H1 (cell line): Measurements from ENCODE around the gene CUX1. TPM values are rescaled to one million over a fixed set of nuclear protein-coding genes. Genes with fewer than 3 reads are reported as not detected.

Source experiments
- CTCF ChIA-PET: fragments of 300-600 bp; sonication (Branson Sonifier 250); formaldehyde crosslinking; loops from one replicate; lab custom pipeline; 2021; ENCODE audit not compliant: partially characterized antibody; lab: Charles Lee
- POLR2A ChIA-PET: fragments of 300-600 bp; sonication (Branson Sonifier 250); formaldehyde crosslinking; loops from one replicate; lab custom pipeline; 2021; ENCODE audit warnings: inconsistent platforms; ENCODE audit not compliant: partially characterized antibody; lab: Charles Lee
- DNase-seq, 2 experiments: peaks; one replicate each; pipeline versions ENCODE4 v3.0.0 to v3.0.0-alpha.2; 2010 to 2022; ENCODE audit warnings: low spot score in 2 of 2, low read depth in 1 of 2, mixed read lengths in 1 of 2
- FAIRE-seq: peaks from 2 replicates; lab custom pipeline; 2011; peaks lifted over from hg19 to GRCh38; lab: Jason Lieb, UNC
- H2AFZ ChIP-seq: 2 replicates; pipeline ENCODE4 v1.8.1; 2012; ENCODE audit warnings: low read length, inconsistent platforms
- H2AK5ac ChIP-seq: 2 replicates; pipeline ENCODE4 v1.6.1; 2013; ENCODE audit warnings: low read depth, low read length
- H2BK120ac ChIP-seq: replicated peaks from 2 replicates; pipeline ENCODE3; 2013; ENCODE audit warnings: low read depth, low read length, inconsistent platforms
- H2BK12ac ChIP-seq: 2 replicates; pipeline ENCODE4 v1.6.1; 2013; ENCODE audit warnings: low read depth, low read length
- H2BK15ac ChIP-seq: 2 replicates; pipeline ENCODE4 v1.6.1; 2013; ENCODE audit warnings: low read length
- H2BK20ac ChIP-seq: 2 replicates; pipeline ENCODE4 v1.6.1; 2013; ENCODE audit warnings: low read length
- H2BK5ac ChIP-seq: 2 replicates; pipeline ENCODE4 v1.6.1; 2013; ENCODE audit warnings: low read depth, low read length
- H3K14ac ChIP-seq: 2 replicates; pipeline ENCODE4 v1.6.1; 2013; ENCODE audit warnings: inconsistent platforms; ENCODE audit not compliant: insufficient read length
- H3K18ac ChIP-seq: 2 replicates; pipeline ENCODE4 v1.6.1; 2013; ENCODE audit warnings: low read length; ENCODE audit errors: extremely low read depth
- H3K23ac ChIP-seq: 2 replicates; pipeline ENCODE4 v1.6.1; 2013; ENCODE audit warnings: inconsistent platforms; ENCODE audit not compliant: insufficient read length
- H3K23me2 ChIP-seq: 2 replicates; pipeline ENCODE4 v1.6.1; 2013; ENCODE audit warnings: low read depth, low read length
- H3K27ac ChIP-seq: 2 replicates; pipeline ENCODE4 v1.6.1; 2011; ENCODE audit warnings: low read depth, low read length, inconsistent platforms
- H3K27me3 ChIP-seq, 4 experiments: replicated peaks in 1 of 4; 1 replicate in 1 of 4; 2 replicates in 3 of 4; pipeline versions ENCODE4 v1.6.1 to v1.8.1; 2011 to 2013; ENCODE audit warnings: low read length in 3 of 4, mild to moderate bottlenecking in 3 of 4, inconsistent platforms in 2 of 4, mixed read lengths in 2 of 4, moderate library complexity in 1 of 4; ENCODE audit not compliant: control insufficient read depth in 3 of 4, insufficient read depth in 3 of 4; ENCODE audit errors: extremely low read depth in 1 of 4
- H3K36me3 ChIP-seq, 4 experiments: 2 replicates each; pipeline versions ENCODE4 v1.6.1 to v1.8.1; 2011 to 2013; ENCODE audit warnings: mild to moderate bottlenecking in 4 of 4, low read length in 3 of 4, moderate library complexity in 2 of 4, control low read depth in 1 of 4, inconsistent platforms in 1 of 4; ENCODE audit not compliant: insufficient read depth in 4 of 4, control insufficient read depth in 2 of 4
- H3K4ac ChIP-seq: replicated peaks from 2 replicates; pipeline ENCODE3; 2013; ENCODE audit warnings: low read length, low read depth, mixed read lengths, inconsistent platforms; ENCODE audit not compliant: insufficient read length
- H3K4me1 ChIP-seq, 4 experiments: replicated peaks in 1 of 4; 1 replicate in 1 of 4; 2 replicates in 3 of 4; pipeline versions ENCODE4 v1.6.1 to v1.8.1; 2011 to 2013; ENCODE audit warnings: low read length in 3 of 4, inconsistent platforms in 2 of 4, mixed read lengths in 1 of 4; ENCODE audit not compliant: insufficient read depth in 4 of 4, control insufficient read depth in 3 of 4
- H3K4me2 ChIP-seq, 2 experiments: 2 replicates each; pipeline versions ENCODE4 v1.6.1 to v1.8.1; 2011 to 2013; ENCODE audit warnings: low read depth in 2 of 2, low read length in 2 of 2, control low read depth in 1 of 2, inconsistent platforms in 1 of 2, mild to moderate bottlenecking in 1 of 2; ENCODE audit not compliant: insufficient read depth in 1 of 2
- H3K4me3 ChIP-seq, 4 experiments: fragments of 200-600, 300-600 bp in 1 of 4; sonication (generic), shearing (Covaris generic), sonication (Bioruptor Twin) in 1 of 4; 2 replicates each; pipeline versions ENCODE4 v1.5.1 to v1.8.1; 2011 to 2016; ENCODE audit warnings: low read length in 4 of 4, low read depth in 3 of 4, control low read depth in 2 of 4, inconsistent platforms in 2 of 4, mild to moderate bottlenecking in 2 of 4, mixed read lengths in 1 of 4, moderate library complexity in 1 of 4; ENCODE audit not compliant: insufficient read depth in 2 of 4; ENCODE audit errors: extremely low read depth in 1 of 4
- H3K56ac ChIP-seq: replicated peaks from 2 replicates; pipeline ENCODE3; 2013; ENCODE audit warnings: low read depth, mild to moderate bottlenecking, mixed read lengths, low read length, inconsistent platforms; ENCODE audit not compliant: insufficient read length
- H3K79me1 ChIP-seq: 2 replicates; pipeline ENCODE4 v1.6.1; 2013; ENCODE audit warnings: low read depth, low read length, control low read depth
- H3K79me2 ChIP-seq, 2 experiments: 2 replicates each; pipeline versions ENCODE4 v1.6.1 to v1.8.1; 2012 to 2013; ENCODE audit warnings: low read length in 2 of 2, mild to moderate bottlenecking in 2 of 2, inconsistent platforms in 1 of 2; ENCODE audit not compliant: insufficient read depth in 2 of 2, control insufficient read depth in 1 of 2
- H3K9ac ChIP-seq, 4 experiments: replicated peaks in 1 of 4; 1 replicate in 1 of 4; 2 replicates in 3 of 4; pipeline versions ENCODE4 v1.6.1 to v1.8.1; 2011 to 2013; ENCODE audit warnings: low read depth in 3 of 4, low read length in 3 of 4, control low read depth in 2 of 4, mild to moderate bottlenecking in 2 of 4, moderate library complexity in 2 of 4, inconsistent platforms in 1 of 4; ENCODE audit errors: extremely low read depth in 1 of 4
- H3K9me3 ChIP-seq, 2 experiments: 2 replicates each; pipeline versions ENCODE4 v1.6.1 to v1.8.1; 2012 to 2013; ENCODE audit warnings: mild to moderate bottlenecking in 2 of 2, moderate library complexity in 2 of 2, control low read depth in 1 of 2, inconsistent platforms in 1 of 2, low read depth in 1 of 2, low read length in 1 of 2, mixed read lengths in 1 of 2; ENCODE audit not compliant: insufficient read depth in 2 of 2
- H4K20me1 ChIP-seq, 2 experiments: replicated peaks in 1 of 2; 2 replicates each; pipeline versions ENCODE3 to v1.8.1; 2011 to 2013; ENCODE audit warnings: inconsistent platforms in 2 of 2, low read length in 2 of 2, mild to moderate bottlenecking in 1 of 2; ENCODE audit not compliant: insufficient read depth in 2 of 2, control insufficient read depth in 1 of 2
- H4K5ac ChIP-seq: 2 replicates; pipeline ENCODE4 v1.6.1; 2013; ENCODE audit warnings: low read length, low read depth, mixed read lengths, inconsistent platforms; ENCODE audit not compliant: insufficient read length
- H4K8ac ChIP-seq: 2 replicates; pipeline ENCODE4 v1.8.0; 2013; ENCODE audit warnings: mild to moderate bottlenecking, moderate library complexity, low read length, inconsistent platforms; ENCODE audit not compliant: insufficient read depth; ENCODE audit errors: extremely low read depth
- H4K91ac ChIP-seq: replicated peaks from 2 replicates; pipeline ENCODE3; 2013; ENCODE audit warnings: low read length, mixed read lengths, inconsistent platforms; ENCODE audit not compliant: insufficient read length
- BACH1 ChIP-seq: IDR thresholded peaks from 2 replicates; pipeline ENCODE4 v1.6.1; 2012; ENCODE audit warnings: low read length, improper control_type of control experiment
- BCL11A ChIP-seq, 2 experiments: IDR thresholded peaks; one replicate each; pipeline ENCODE4 v1.6.1; 2011; ENCODE audit warnings: low read depth in 2 of 2, low read length in 2 of 2, mild to moderate bottlenecking in 2 of 2
- CBX8 ChIP-seq: fragments of 300-800, 300-1000 bp; sonication (generic); IDR thresholded peaks from 2 replicates; pipeline ENCODE4 v1.7.1; 2016; ENCODE audit warnings: low read depth, low read length, borderline replicate concordance
- CEBPB ChIP-seq: IDR thresholded peaks from 2 replicates; pipeline ENCODE4 v1.6.1; 2012; ENCODE audit warnings: low read depth, low read length
- EZH2 ChIP-seq: fragments of 200-600 bp; sonication (generic); IDR thresholded peaks from 2 replicates; pipeline ENCODE4 v1.7.1; 2012; ENCODE audit warnings: low read depth, mild to moderate bottlenecking, moderate library complexity, low read length, inconsistent platforms; ENCODE audit not compliant: severe bottlenecking
- FOSL1 ChIP-seq: IDR thresholded peaks from 2 replicates; pipeline ENCODE4 v1.6.1; 2011; ENCODE audit warnings: mild to moderate bottlenecking, low read depth, low read length, moderate library complexity; ENCODE audit not compliant: insufficient read depth
- KDM4A ChIP-seq: IDR thresholded peaks from one replicate; pipeline ENCODE4 v1.7.1; 2012; ENCODE audit warnings: low read depth, mild to moderate bottlenecking, moderate library complexity, low read length, inconsistent platforms; ENCODE audit not compliant: severe bottlenecking
- NANOG ChIP-seq: IDR thresholded peaks from 2 replicates; pipeline ENCODE4 v1.6.1; 2011; ENCODE audit warnings: low read length, low read depth, mild to moderate bottlenecking, inconsistent platforms; ENCODE audit not compliant: insufficient read depth, poor library complexity, severe bottlenecking
- POLR2A ChIP-seq, 2 experiments: IDR thresholded peaks; 1 replicate in 1 of 2; 2 replicates in 1 of 2; pipeline ENCODE4 v1.6.1; 2011; ENCODE audit warnings: low read depth in 2 of 2, low read length in 2 of 2, mild to moderate bottlenecking in 2 of 2; ENCODE audit errors: control extremely low read depth in 1 of 2
- SAP30 ChIP-seq: fragments of 300-600 bp; sonication (generic); IDR thresholded peaks from 2 replicates; pipeline ENCODE4 v1.7.1; 2012; ENCODE audit warnings: low read length, moderate library complexity, mild to moderate bottlenecking, inconsistent platforms; ENCODE audit not compliant: insufficient read depth, insufficient replicate concordance
- SP2 ChIP-seq: IDR thresholded peaks from 2 replicates; pipeline ENCODE4 v1.6.1; 2012; ENCODE audit warnings: mild to moderate bottlenecking, low read length, inconsistent platforms
- TEAD4 ChIP-seq: IDR thresholded peaks from 2 replicates; pipeline ENCODE4 v1.6.1; 2012; ENCODE audit warnings: low read depth, low read length, inconsistent platforms, mixed read lengths
- WGBS, 2 experiments: shearing (Covaris generic) in 1 of 2; methylation state at CpG; one replicate each; pipeline versions ENCODE4 v1.1.6 to v1.1.7; 2013 to 2015; ENCODE audit warnings: low lambda C conversion rate in 2 of 2, mixed read lengths in 2 of 2, inconsistent platforms in 1 of 2, low coverage in 1 of 2, missing lambda C conversion rate in 1 of 2; ENCODE audit not compliant: insufficient replicate concordance in 2 of 2, insufficient coverage in 1 of 2, insufficient read length in 1 of 2; ENCODE audit errors: extremely low coverage in 1 of 2, missing lambda C conversion rate in 1 of 2; 5-methylcytosine and 5-hydroxymethylcytosine counted together
- polyA plus RNA-seq, 7 experiments: library from polyadenylated mRNA; depleted of rRNA in 3 of 7; stranded (reverse) in 5 of 7; unstranded in 2 of 7; fragments of >200 nt in 5 of 7; fragments of 200-250 nt in 2 of 7; gene quantifications; 1 replicate in 5 of 7; 2 replicates in 1 of 7; 4 replicates in 1 of 7; pipeline versions ENCODE4 v1.2.1 to v1.2.3, GENCODE V29; 2011 to 2013; ENCODE audit warnings: missing spikeins in 2 of 7, mixed read lengths in 2 of 7
- total RNA-seq: library from RNA; stranded (reverse); fragmentation: NEBNext Ultra II Directional; extraction: Animal tissue kit (Norgen Biotek cat#: 25700); gene quantifications from 2 replicates; pipeline ENCODE4 v1.2.1, GENCODE V29; 2021
- TF ChIP-seq, protein P1 (sequence below): IDR thresholded peaks from 2 replicates; pipeline ENCODE4 v1.6.1; 2012; ENCODE audit warnings: low read length, inconsistent platforms

Gene CUX1
- total and polyA plus RNA-seq, 2 of the 8 experiments (the other 6 are each of a cell fraction or from before 2014, with no cell fraction given), result 21.6 to 65.9 TPM

DNA sequence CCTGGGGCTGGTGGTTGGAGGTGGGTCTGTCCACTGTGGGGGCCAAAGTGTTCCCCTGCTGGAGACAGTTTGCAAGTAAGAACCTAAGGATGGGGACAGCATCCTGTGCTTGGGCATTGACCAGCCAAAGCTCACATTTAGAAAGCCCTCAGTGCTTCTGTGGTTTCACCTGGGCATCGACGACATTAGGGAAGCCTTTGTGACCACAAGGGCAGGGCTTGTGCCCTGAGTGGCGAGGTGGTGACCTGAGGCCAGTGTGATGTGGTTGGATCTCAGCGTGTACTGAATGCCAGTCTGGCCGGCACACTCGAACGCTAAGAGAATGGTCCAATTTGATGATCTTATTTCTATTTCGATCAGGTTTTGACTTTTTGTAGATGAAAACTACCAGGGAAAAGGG, 437.1 kb downstream of the CUX1 start:
- Histone ChIP-seq H2BK120ac (no peak overlapping the region), H4K5ac (no peak overlapping the region), H4K20me1 (no peaks in the 10 kb centered on the region), H3K27me3 (no peaks in the 10 kb centered on the region), H3K36me3 (no peaks in the 10 kb centered on the region), H3K79me1 (no peaks in the 10 kb centered on the region), H3K9me3 (no peaks in the 10 kb centered on the region), H2BK5ac (no peak overlapping the region), H3K14ac (no peak overlapping the region), H3K23ac (no peak overlapping the region), H4K91ac (no peak overlapping the region), H3K23me2 (no peaks in the 10 kb centered on the region), H2BK12ac (no peak overlapping the region), H3K27ac (no peak overlapping the region), H4K8ac (peak overlapping the region; percentile 23; the same call in 1 of the 2 replicates), H3K4me1 (peaks cover 0 to 5% (median 0%) of the 10 kb centered on the region in 4 experiments; a peak in 3 of 7 replicates), H3K79me2 (no peaks in the 10 kb centered on the region), H2AK5ac (no peak overlapping the region), H2BK15ac (no peak overlapping the region), H3K56ac (no peak overlapping the region), H2AFZ (no peak overlapping the region), H3K4ac (no peak overlapping the region), H3K9ac (no peak overlapping the region; a peak in 1 of 7 replicates), H3K4me3 (no peak overlapping the region), H3K18ac (no peak overlapping the region), H3K4me2 (no peak overlapping the region), H2BK20ac (no peak overlapping the region)
- FAIRE-seq, result no peak
- ChIA-PET CTCF (interaction anchor here (0.7 to 0.9 kb wide), 3 partner anchors 28 to 993 kb away, joined by 3 to 4 read pairs (median 3); no protein-coding TSS in a partner anchor), POLR2A (no interaction called here)
- no peak for DNase-seq
- 94% methylated on average over 8 of the region's 8 CpGs; no CpG with 5 or more reads in 1 of the 2 experiments for WGBS, 2 experiments
- TF ChIP-seq SAP30, result no peak
- TF ChIP-seq FOSL1, result no peak
- no peak for TF ChIP-seq BACH1
- TF ChIP-seq CEBPB, result no peak
- TF ChIP-seq KDM4A, result no peak
- TF ChIP-seq, protein P1, sequence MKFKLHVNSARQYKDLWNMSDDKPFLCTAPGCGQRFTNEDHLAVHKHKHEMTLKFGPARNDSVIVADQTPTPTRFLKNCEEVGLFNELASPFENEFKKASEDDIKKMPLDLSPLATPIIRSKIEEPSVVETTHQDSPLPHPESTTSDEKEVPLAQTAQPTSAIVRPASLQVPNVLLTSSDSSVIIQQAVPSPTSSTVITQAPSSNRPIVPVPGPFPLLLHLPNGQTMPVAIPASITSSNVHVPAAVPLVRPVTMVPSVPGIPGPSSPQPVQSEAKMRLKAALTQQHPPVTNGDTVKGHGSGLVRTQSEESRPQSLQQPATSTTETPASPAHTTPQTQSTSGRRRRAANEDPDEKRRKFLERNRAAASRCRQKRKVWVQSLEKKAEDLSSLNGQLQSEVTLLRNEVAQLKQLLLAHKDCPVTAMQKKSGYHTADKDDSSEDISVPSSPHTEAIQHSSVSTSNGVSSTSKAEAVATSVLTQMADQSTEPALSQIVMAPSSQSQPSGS, result no peak
- no peak for TF ChIP-seq POLR2A (IDR thresholded peaks at IDR 0.05; ENCODE audit: control extremely low read depth in 1 of 2, low read depth in 2 of 2, low read length in 2 of 2)
- TF ChIP-seq EZH2, result no peak
- TF ChIP-seq NANOG, result no peak
- no peak for TF ChIP-seq BCL11A (IDR thresholded peaks at IDR 0.05; ENCODE audit: low read depth in 2 of 2, low read length in 2 of 2)
- no peak for TF ChIP-seq TEAD4
- no peak for TF ChIP-seq CBX8
- TF ChIP-seq SP2, result no peak
